Testis (tissue), 2 donors: ENCODE results near the gene NR1H3.

Experiments used
- CTCF ChIP-seq, 3 experiments: fragments of 450-650 bp in 2 of 3; fragments of 200-600 bp in 1 of 3; sonication (generic) in 1 of 3; IDR thresholded peaks; one replicate each; pipeline ENCODE4 v1.5.1; 2016 to 2019; ENCODE audit warnings: antibody characterized with exemption in 3 of 3, mild to moderate bottlenecking in 2 of 3, moderate library complexity in 1 of 3
- POLR2A ChIP-seq: fragments of 450-650 bp; IDR thresholded peaks from one replicate; pipeline ENCODE4 v1.6.1; 2017; ENCODE audit warnings: antibody characterized with exemption, mild to moderate bottlenecking, moderate library complexity

- TF ChIP-seq POLR2A, result no peak
- no peak for TF ChIP-seq CTCF (IDR thresholded peaks at IDR 0.05)
These were observed 10.3 kb upstream of the NR1H3 start for GRCh38 chr11:47247502-47247901.
